ENCODE measurements around the gene RAB25. TPM values are rescaled to one million over a fixed set of nuclear protein-coding genes. Genes with fewer than 3 reads are reported as not detected.
"Not testable (repeated sequence)": the region's sequence is repeated elsewhere in the genome, so short reads cannot be mapped to it uniquely, and the experiment has no call there.

The RAB25 gene
- total RNA-seq, 1 donor, result 0.21 TPM

- Histone ChIP-seq H3K4me1 (ENCODE audit: insufficient read depth, low read length) (peaks cover 24% of the 10 kb centered on the region), H3K27me3 (ENCODE audit: insufficient read depth, low read length) (peaks cover 53% of the 10 kb centered on the region), H3K9me3 (ENCODE audit: low read depth, low read length) (no peaks in the 10 kb centered on the region), H3K4me3 (ENCODE audit: low read length) (no peak overlapping the region)
These were observed 51.5 kb downstream of the RAB25 start for GRCh38 chr1:156112276-156113137.

GRCh38 chr1:156113282-156113950 lies 52.5 kb downstream of the RAB25 start:
- H3K27me3 ChIP-seq (ENCODE audit: insufficient read depth, low read length), result peaks cover 55% of the 10 kb centered on the region
- H3K9me3 ChIP-seq (ENCODE audit: low read depth, low read length), result no peaks in the 10 kb centered on the region
- peaks cover 24% of the 10 kb centered on the region for H3K4me1 ChIP-seq (ENCODE audit: insufficient read depth, low read length)
- H3K4me3 ChIP-seq (ENCODE audit: low read length), result no peak overlapping the region

- Histone ChIP-seq H3K9me3 (ENCODE audit: low read depth, low read length) (no peaks in the 10 kb centered on the region), H3K4me3 (ENCODE audit: low read length) (peak within 1 kb of the TSS; percentile 59), H3K4me1 (ENCODE audit: insufficient read depth, low read length) (peaks cover 25% of the 10 kb centered on the region), H3K27me3 (ENCODE audit: insufficient read depth, low read length) (peaks cover 55% of the 10 kb centered on the region)
These were observed 53.4 kb downstream of the RAB25 start, which contains the start of gene LMNA for GRCh38 chr1:156114101-156114918. LMNA (plus strand) TSS chr1:156114711; CDS start chr1:156114919, 208 bp downstream.

GRCh38 chr1:156114919-156115513 lies 54.1 kb downstream of the RAB25 start:
- H3K4me1 ChIP-seq (ENCODE audit: insufficient read depth, low read length), result peaks cover 32% of the 10 kb centered on the region
- peak overlapping the region; percentile 59 for H3K4me3 ChIP-seq (ENCODE audit: low read length)
- peaks cover 55% of the 10 kb centered on the region for H3K27me3 ChIP-seq (ENCODE audit: insufficient read depth, low read length)
- no peaks in the 10 kb centered on the region for H3K9me3 ChIP-seq (ENCODE audit: low read depth, low read length)

GRCh38 chr1:156115514-156116374 lies 54.8 kb downstream of the RAB25 start:
- Histone ChIP-seq H3K27me3 (ENCODE audit: insufficient read depth, low read length) (peaks cover 55% of the 10 kb centered on the region), H3K9me3 (ENCODE audit: low read depth, low read length) (no peaks in the 10 kb centered on the region), H3K4me3 (ENCODE audit: low read length) (peak overlapping the region; percentile 59), H3K4me1 (ENCODE audit: insufficient read depth, low read length) (peaks cover 40% of the 10 kb centered on the region)

GRCh38 chr1:156116731-156117130 lies 55.8 kb downstream of the RAB25 start:
- Histone ChIP-seq H3K27me3 (ENCODE audit: insufficient read depth, low read length) (peaks cover 52% of the 10 kb centered on the region), H3K4me1 (ENCODE audit: insufficient read depth, low read length) (peaks cover 42% of the 10 kb centered on the region)
- H3K9me3 ChIP-seq (ENCODE audit: low read depth, low read length); H3K4me3 ChIP-seq (ENCODE audit: low read length): not testable (repeated sequence)

- H3K4me1 ChIP-seq (ENCODE audit: insufficient read depth, low read length), result peaks cover 44% of the 10 kb centered on the region
- peaks cover 51% of the 10 kb centered on the region for H3K27me3 ChIP-seq (ENCODE audit: insufficient read depth, low read length)
- H3K9me3 ChIP-seq (ENCODE audit: low read depth, low read length), result no peaks in the 10 kb centered on the region
- H3K4me3 ChIP-seq (ENCODE audit: low read length), result no peak overlapping the region
These were observed 56.6 kb downstream of the RAB25 start for GRCh38 chr1:156117414-156118176.

GRCh38 chr1:156118177-156118868 lies 57.4 kb downstream of the RAB25 start:
- Histone ChIP-seq H3K9me3 (ENCODE audit: low read depth, low read length) (no peaks in the 10 kb centered on the region), H3K27me3 (ENCODE audit: insufficient read depth, low read length) (peaks cover 50% of the 10 kb centered on the region), H3K4me3 (ENCODE audit: low read length) (no peak overlapping the region), H3K4me1 (ENCODE audit: insufficient read depth, low read length) (peaks cover 51% of the 10 kb centered on the region)

- H3K4me3 ChIP-seq (ENCODE audit: low read length), result no peak overlapping the region
- H3K27me3 ChIP-seq (ENCODE audit: insufficient read depth, low read length), result peaks cover 40% of the 10 kb centered on the region
- H3K9me3 ChIP-seq (ENCODE audit: low read depth, low read length), result no peaks in the 10 kb centered on the region
- H3K4me1 ChIP-seq (ENCODE audit: insufficient read depth, low read length), result peaks cover 55% of the 10 kb centered on the region
These were observed 58.7 kb downstream of the RAB25 start for GRCh38 chr1:156119503-156120209.

Other genes with a start within 250 kb of the RAB25 start
- 54.9 TPM for gene GON4L, start 203.9 kb upstream of the RAB25 start, total RNA-seq
- 12.0 TPM for gene SYT11, start 201.6 kb upstream of the RAB25 start, total RNA-seq
- 128 TPM for gene RIT1, start 149.8 kb upstream of the RAB25 start, total RNA-seq
- gene KHDC4, start 126.7 kb upstream of the RAB25 start, total RNA-seq, result 38.1 TPM
- not detected for gene RXFP4, start 119.5 kb upstream of the RAB25 start, total RNA-seq
- 149 TPM for gene ARHGEF2, start 82.6 kb upstream of the RAB25 start, total RNA-seq
- 403 TPM for gene SSR2, start 40.2 kb upstream of the RAB25 start, total RNA-seq
- gene UBQLN4, start 7.4 kb upstream of the RAB25 start, total RNA-seq, result 7.1 TPM
- 16.6 TPM for gene LAMTOR2, start 6.4 kb upstream of the RAB25 start, total RNA-seq
- gene MEX3A, start 21.3 kb downstream of the RAB25 start, total RNA-seq, result not detected
- gene LMNA, start 53.6 kb downstream of the RAB25 start, total RNA-seq, result 110 TPM
- 30.4 TPM for gene SEMA4A, start 92.4 kb downstream of the RAB25 start, total RNA-seq
- 12.7 TPM for gene SLC25A44, start 132.9 kb downstream of the RAB25 start, total RNA-seq
- gene PMF1, start 151.8 kb downstream of the RAB25 start, total RNA-seq, result 59.0 TPM
- 0.31 TPM for gene BGLAP, start 181.0 kb downstream of the RAB25 start, total RNA-seq
- gene PAQR6, start 186.9 kb downstream of the RAB25 start, total RNA-seq, result 0.94 TPM
- 38.8 TPM for gene SMG5, start 221.7 kb downstream of the RAB25 start, total RNA-seq
- gene TMEM79, start 223.2 kb downstream of the RAB25 start, total RNA-seq, result 0.42 TPM
- gene GLMP, start 234.5 kb downstream of the RAB25 start, total RNA-seq, result 16.5 TPM
- gene VHLL, start 238.1 kb downstream of the RAB25 start, total RNA-seq, result not detected